Dedifferentiated amniotic fluid mesenchymal stem cell (primary cell): Measurements from ENCODE around the gene KRTAP19-6.
"Not testable (repeated sequence)": the region's sequence is repeated elsewhere in the genome, so short reads cannot be mapped to it uniquely, and the experiment has no call there.

Experiments
- DNase-seq: peaks from one replicate; pipeline ENCODE4 v3.0.0-alpha.2; 2016; ENCODE audit errors: extremely low spot score

The KRTAP19-6 gene

GRCh38 chr21:30541764-30542163 lies at the start of gene KRTAP19-6:
Gene KRTAP19-6, minus strand, starts transcription at chr21:30541864. Its CDS starts 31 bp downstream, at chr21:30541833.
- no peak for DNase-seq

GRCh38 chr21:30590297-30590696 lies 48.6 kb upstream of the KRTAP19-6 start, which contains the start of gene KRTAP22-2:
Gene KRTAP22-2, minus strand, starts transcription at chr21:30590397.
- no peak for DNase-seq

DNA sequence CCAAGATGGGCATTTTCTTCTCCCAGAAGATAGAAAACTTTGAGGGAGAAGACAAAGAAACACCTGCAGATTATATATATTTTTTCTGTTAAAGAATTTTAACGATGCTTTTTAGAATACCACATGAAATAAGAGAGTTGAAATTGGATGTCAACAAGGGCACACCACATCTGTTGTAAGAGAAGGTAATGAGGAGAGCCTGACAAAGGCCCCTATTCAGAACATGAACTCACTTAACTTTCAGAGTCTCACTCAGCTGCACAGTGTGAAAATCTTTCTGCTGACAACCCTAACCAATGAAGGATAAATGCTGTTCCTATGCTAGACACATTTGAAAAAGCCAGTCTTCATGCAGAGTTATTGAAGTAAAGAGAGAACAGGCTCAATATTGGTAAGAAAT lies 41.2 kb upstream of the KRTAP19-6 start:
- DNase-seq, result no peak

GRCh38 chr21:30580132-30580531 lies 38.5 kb upstream of the KRTAP19-6 start:
- DNase-seq, result no peak

DNA sequence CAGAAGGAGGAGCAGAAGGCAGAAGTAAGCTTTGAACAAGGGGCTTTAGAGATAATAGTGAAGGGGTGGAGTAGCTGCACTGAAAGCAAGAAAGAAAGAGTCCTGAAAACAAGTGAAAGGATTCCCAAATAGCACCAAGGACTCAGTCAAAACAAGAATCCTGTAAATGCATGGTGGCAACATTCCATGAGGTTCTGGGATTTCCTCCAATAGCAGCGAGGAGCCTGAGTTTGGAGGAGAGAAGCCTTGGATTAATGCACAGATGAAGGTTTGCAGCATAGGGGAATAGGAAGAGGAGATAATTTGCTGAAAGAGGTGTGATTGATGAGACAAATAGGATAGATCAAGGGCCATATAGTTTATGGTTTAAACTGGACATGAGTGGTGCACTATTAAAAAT lies 37.7 kb upstream of the KRTAP19-6 start:
- no peak for DNase-seq

- DNase-seq, result no peak
These were observed 36.1 kb upstream of the KRTAP19-6 start for GRCh38 chr21:30577766-30578165.

GRCh38 chr21:30567617-30568016 lies 26.0 kb upstream of the KRTAP19-6 start:
- DNase-seq, result no peak

DNA sequence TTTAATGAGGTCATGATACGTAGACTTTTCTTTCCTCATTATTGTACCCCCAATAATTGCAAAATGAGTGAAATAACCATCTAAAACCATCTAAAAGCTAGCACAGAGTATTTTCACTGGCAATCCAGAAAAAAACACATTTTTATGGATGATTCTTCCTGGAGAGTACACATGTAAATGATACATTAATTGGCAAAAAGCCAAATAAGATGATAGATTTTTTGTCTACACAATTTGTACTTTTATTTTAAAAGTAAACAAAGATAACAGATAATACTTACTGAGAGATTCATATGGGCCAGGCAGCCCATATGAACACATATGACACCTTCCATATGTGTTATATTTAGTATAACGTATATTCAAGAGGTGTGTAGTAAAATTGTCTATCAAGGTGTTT lies 22.0 kb upstream of the KRTAP19-6 start:
- DNase-seq, result no peak

DNA sequence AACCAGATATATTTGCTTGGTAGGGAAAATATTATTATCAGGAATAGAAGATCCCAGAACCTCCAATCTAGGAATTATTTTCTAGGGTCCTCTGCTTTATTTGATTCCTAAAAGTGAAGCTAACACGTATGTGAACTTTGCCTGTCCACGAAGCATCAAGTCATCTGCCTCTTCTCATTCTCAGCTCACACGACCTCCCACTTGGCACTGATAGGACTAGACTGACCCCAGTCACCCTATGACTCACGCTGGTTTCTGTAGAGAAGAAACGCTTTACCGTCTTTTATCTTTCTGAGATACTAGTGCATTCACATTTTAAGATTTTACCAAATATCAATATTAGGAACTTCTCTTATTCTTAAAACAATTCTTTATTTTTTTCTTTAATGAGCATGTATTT lies 21.4 kb upstream of the KRTAP19-6 start:
- no peak for DNase-seq

DNA sequence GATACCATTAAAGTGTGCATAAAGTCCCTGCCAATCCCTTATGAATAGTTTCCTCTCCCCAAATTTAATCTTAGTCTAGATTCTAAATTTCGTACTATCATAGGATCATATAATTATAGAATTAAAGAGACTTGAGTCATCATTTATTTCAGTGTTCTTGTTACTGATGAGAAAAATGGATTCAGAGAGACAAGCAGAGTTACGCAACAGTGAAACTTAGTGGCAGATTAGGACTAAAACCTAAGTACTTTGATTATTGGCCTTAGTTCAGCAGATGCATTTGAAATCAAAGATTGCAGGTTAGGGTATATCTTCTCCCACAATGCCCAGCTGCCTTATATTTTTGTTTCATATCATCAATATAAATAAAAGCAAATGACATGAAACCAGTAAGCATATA lies 20.3 kb upstream of the KRTAP19-6 start:
- DNase-seq, result no peak

- DNase-seq, result no peak
These were observed 19.7 kb upstream of the KRTAP19-6 start, which contains the start of gene KRTAP19-7 for GRCh38 chr21:30561264-30561895. Gene KRTAP19-7, minus strand, starts transcription at chr21:30561314. Its CDS starts 25 bp downstream, at chr21:30561289.

DNA sequence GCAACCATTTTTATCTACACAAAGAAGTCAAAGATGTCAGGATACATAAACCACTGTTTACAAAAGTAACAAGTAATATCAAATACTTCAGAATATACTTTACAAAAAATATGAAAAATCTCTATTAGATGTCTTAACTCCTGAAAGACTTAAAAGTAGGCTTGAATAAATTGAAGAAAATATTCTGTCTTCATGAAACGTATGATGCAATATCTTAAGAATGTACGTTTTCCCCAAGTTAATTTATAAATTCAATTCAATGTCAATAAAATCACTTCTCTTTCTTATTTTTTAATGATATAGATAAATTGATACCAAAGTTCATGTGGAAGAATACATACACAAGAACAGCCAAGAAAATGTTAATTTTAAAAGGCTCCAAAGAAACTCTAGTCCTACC lies 13.4 kb upstream of the KRTAP19-6 start:
- no peak for DNase-seq

DNA sequence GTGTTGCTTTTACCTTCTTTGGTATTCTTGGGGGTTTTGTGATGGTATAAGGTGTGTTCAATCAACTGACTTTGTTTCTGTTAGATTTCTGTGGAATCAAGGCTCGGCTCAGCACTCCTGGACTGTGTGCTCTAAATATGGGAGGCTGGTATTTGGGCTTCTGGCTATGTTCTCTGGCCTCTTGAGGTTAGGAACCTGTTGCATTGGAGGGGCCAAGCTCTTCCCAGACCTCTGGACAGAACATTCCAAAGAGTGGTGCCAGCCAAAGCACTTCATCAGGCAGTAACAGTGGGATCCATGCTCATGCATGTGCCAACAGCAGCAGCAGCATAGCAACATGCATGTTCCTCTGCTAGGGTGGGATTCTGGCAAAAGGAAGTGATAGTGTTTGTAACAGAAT lies 11.1 kb upstream of the KRTAP19-6 start:
- DNase-seq, result no peak

DNA sequence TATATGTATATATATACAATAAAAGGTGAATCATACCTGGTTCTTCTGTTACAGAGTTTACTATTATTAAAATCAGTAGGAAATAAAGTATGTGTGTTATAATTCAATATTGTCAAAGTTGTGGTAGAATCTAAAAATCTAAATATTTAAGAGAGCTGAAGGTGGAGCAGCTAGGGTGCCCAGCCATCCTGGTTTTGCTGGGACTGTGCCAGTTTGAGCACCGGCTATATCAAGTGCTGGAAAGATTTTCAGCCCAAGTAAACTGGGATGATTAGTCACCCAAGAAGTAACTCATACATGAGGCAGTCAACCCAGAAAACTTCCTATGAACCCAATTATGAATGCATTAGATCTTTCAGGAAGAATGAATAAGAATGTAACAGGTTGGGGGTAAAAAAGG lies 22.8 kb downstream of the KRTAP19-6 start:
- no peak for DNase-seq

- no peak for DNase-seq
These were observed 26.0 kb downstream of the KRTAP19-6 start for GRCh38 chr21:30515681-30516080.

- not testable (repeated sequence) for DNase-seq
These were observed 36.0 kb downstream of the KRTAP19-6 start for GRCh38 chr21:30505621-30506205.

GRCh38 chr21:30502041-30502440 lies 39.6 kb downstream of the KRTAP19-6 start, which contains the start of gene KRTAP19-5:
Gene KRTAP19-5, minus strand, starts transcription at chr21:30502141. Its CDS starts 51 bp downstream, at chr21:30502090.
- no peak for DNase-seq

- DNase-seq, result no peak
These were observed 44.6 kb downstream of the KRTAP19-6 start, which contains the start of gene KRTAP19-4 for GRCh38 chr21:30497065-30497464. Gene KRTAP19-4, minus strand, starts transcription at chr21:30497165. Its CDS starts 55 bp downstream, at chr21:30497110.

DNA sequence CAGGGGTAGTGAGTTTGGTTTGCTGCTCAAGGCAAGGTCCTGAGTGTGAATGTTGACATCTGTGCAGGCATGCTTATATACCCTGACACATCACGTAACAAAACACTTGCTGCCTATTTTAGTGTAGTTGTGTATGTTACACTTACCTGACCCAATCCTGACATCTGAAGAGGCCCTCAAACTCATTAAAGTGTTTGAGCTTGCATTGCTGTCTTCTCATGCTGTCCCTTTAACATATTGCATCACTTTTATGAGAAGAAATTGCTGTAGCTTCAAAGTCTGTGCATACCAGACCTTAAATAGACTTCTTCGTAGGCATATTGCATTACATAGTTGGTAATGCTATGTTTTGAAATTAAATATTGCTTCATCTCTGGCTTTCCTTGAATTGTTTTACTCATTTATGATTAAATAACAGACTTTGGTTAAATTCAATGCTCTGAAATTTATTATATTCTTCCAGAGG lies 49.7 kb downstream of the KRTAP19-6 start, which contains the start of gene KRTAP19-3:
Gene KRTAP19-3, minus strand, starts transcription at position 51 of the 466 bp plus-strand sequence. CDS start 56 bp downstream, outside the sequence.
- DNase-seq, result no peak
